K562 (cell line): ENCODE results near the gene LEMD3. TPM values are rescaled to one million over a fixed set of nuclear protein-coding genes. Genes with fewer than 3 reads are reported as not detected.
A peak's percentile ranks its signal among the peaks of the same experiment; 100 is the strongest.

Experiments
- ARID2 ChIP-seq: fragments of 450-650 bp; IDR thresholded peaks from 2 replicates; pipeline ENCODE4 v1.6.1; 2017; ENCODE audit warnings: antibody characterized with exemption, mild to moderate bottlenecking
- CEBPG ChIP-seq, 3 experiments: fragments of 200-800 bp in 1 of 3; sonication (Bioruptor generic) in 1 of 3; sonication (generic) in 1 of 3; formaldehyde crosslinking in 1 of 3; IDR thresholded peaks in 2 of 3; conservative IDR thresholded peaks in 1 of 3; 2 replicates each; pipeline versions ENCODE4 v1.6.1 to v1.8.0; 2016 to 2022; ENCODE audit warnings: missing compliant biosample characterization in 2 of 3, missing genetic modification characterization in 2 of 3, mild to moderate bottlenecking in 1 of 3, missing genetic modification reagents in 1 of 3
- EZH2 ChIP-seq: IDR thresholded peaks from 2 replicates; pipeline ENCODE4 v1.6.1; 2012; ENCODE audit warnings: low read depth, mild to moderate bottlenecking, inconsistent platforms, low read length, borderline replicate concordance
- FOS ChIP-seq: IDR thresholded peaks from 3 replicates; pipeline ENCODE4 v1.6.1; 2011; ENCODE audit not compliant: insufficient read length; ENCODE audit errors: extremely low read depth
- FOXA3 ChIP-seq, 2 experiments: fragments of 450-650 bp in 1 of 2; sonication (generic) in 1 of 2; formaldehyde crosslinking; IDR thresholded peaks in 1 of 2; conservative IDR thresholded peaks in 1 of 2; 2 replicates each; pipeline versions ENCODE4 v1.4.0 to v1.8.0; 2020 to 2022; ENCODE audit warnings: mild to moderate bottlenecking in 2 of 2, missing genetic modification reagents in 1 of 2
- GTF2A2 ChIP-seq: IDR thresholded peaks from 2 replicates; pipeline ENCODE4 v1.6.1; 2016; ENCODE audit warnings: mild to moderate bottlenecking, missing genetic modification characterization, missing compliant biosample characterization
- MTA1 ChIP-seq: fragments of 450-650 bp; IDR thresholded peaks from 2 replicates; pipeline ENCODE4 v1.6.1; 2017; ENCODE audit warnings: borderline replicate concordance
- MYBL2 ChIP-seq, 2 experiments: fragments of 450-650 bp in 1 of 2; sonication (generic) in 1 of 2; formaldehyde crosslinking in 1 of 2; IDR thresholded peaks; 2 replicates each; pipeline versions ENCODE4 v1.6.1 to v1.8.1; 2017 to 2022; ENCODE audit warnings: borderline replicate concordance in 1 of 2, inconsistent platforms in 1 of 2, low read depth in 1 of 2, mild to moderate bottlenecking in 1 of 2, missing genetic modification reagents in 1 of 2, moderate library complexity in 1 of 2
- NR4A1 ChIP-seq, 2 experiments: fragments of 250-450 bp in 1 of 2; fragments of 450-650 bp in 1 of 2; sonication (Bioruptor Pico) in 1 of 2; IDR thresholded peaks; 2 replicates each; pipeline versions ENCODE4 v1.4.0 to v1.6.1; 2016 to 2020; ENCODE audit warnings: mild to moderate bottlenecking in 2 of 2, missing compliant biosample characterization in 1 of 2, missing genetic modification characterization in 1 of 2, moderate library complexity in 1 of 2
- POLR2G ChIP-seq: fragments of 200-400 bp; formaldehyde crosslinking; IDR thresholded peaks from 2 replicates; pipeline ENCODE4 v1.6.1; 2017; ENCODE audit warnings: low read depth, mild to moderate bottlenecking, antibody characterized with exemption, low read length, moderate library complexity
- SLC30A9 ChIP-seq: fragments of 250-450 bp; sonication (Bioruptor Pico); IDR thresholded peaks from 2 replicates; pipeline ENCODE4 v1.8.0; 2022; ENCODE audit warnings: mild to moderate bottlenecking, moderate library complexity
- SNIP1 ChIP-seq: fragments of 450-650 bp; IDR thresholded peaks from 2 replicates; pipeline ENCODE4 v1.7.1; 2017; ENCODE audit warnings: low read depth, mild to moderate bottlenecking
- TFAM ChIP-seq: fragments of 250-450 bp; sonication (Bioruptor Pico); conservative IDR thresholded peaks from 2 replicates; pipeline ENCODE4 v1.5.0; 2021; ENCODE audit warnings: mild to moderate bottlenecking, moderate library complexity
- ZNF316 ChIP-seq: fragments of 450-650 bp; IDR thresholded peaks from 2 replicates; pipeline ENCODE4 v1.6.1; 2016
- ZNF431 ChIP-seq: sonication (generic); formaldehyde crosslinking; IDR thresholded peaks from 2 replicates; pipeline ENCODE4 v1.8.0; 2022; ENCODE audit warnings: mild to moderate bottlenecking, missing genetic modification reagents
- ZNF785 ChIP-seq: fragments of 250-450 bp; sonication (Bioruptor Pico); IDR thresholded peaks from 2 replicates; pipeline ENCODE4 v1.4.0; 2020; ENCODE audit warnings: mild to moderate bottlenecking
- polyA plus RNA-seq, 8 experiments: library from polyadenylated mRNA; depleted of rRNA in 4 of 8; stranded (reverse) in 5 of 8; unstranded in 3 of 8; fragments of >200 nt; fragmentation: Nextera tagmentation in 2 of 8; fragmentation: Illumina TruSeq in 1 of 8; extraction: Ambion mirVana in 2 of 8; extraction: Trizol in 1 of 8; gene quantifications; 2 replicates each; pipeline versions ENCODE4 v1.2.1 to v1.2.3, GENCODE V29; 2011 to 2014; ENCODE audit warnings: inconsistent platforms in 1 of 8, missing spikeins in 1 of 8
- total RNA-seq, 7 experiments: library from RNA; depleted of rRNA in 6 of 7; stranded (reverse); fragments of >200 nt in 6 of 7; fragmentation: Illumina TruSeq in 2 of 7; extraction: Trizol in 2 of 7; gene quantifications; 2 replicates each; pipeline versions ENCODE4 v1.2.1 to v1.2.3, GENCODE V29; 2011 to 2021; ENCODE audit warnings: low replicate concordance in 1 of 7
- TF ChIP-seq, protein P1 (sequence below): fragments of 450-650 bp; IDR thresholded peaks from 2 replicates; pipeline ENCODE4 v1.6.1; 2017; ENCODE audit warnings: antibody characterized with exemption, mild to moderate bottlenecking
- TF ChIP-seq, protein P2 (sequence below), 2 experiments: fragments of 200-800 bp in 1 of 2; sonication (Bioruptor generic) in 1 of 2; sonication (generic) in 1 of 2; formaldehyde crosslinking in 1 of 2; IDR thresholded peaks in 1 of 2; conservative IDR thresholded peaks in 1 of 2; 2 replicates each; pipeline versions ENCODE4 v1.5.0 to v1.6.1; 2016 to 2020; ENCODE audit warnings: missing compliant biosample characterization in 1 of 2, missing genetic modification characterization in 1 of 2, missing genetic modification reagents in 1 of 2
- TF ChIP-seq, protein P3 (sequence below): fragments of 450-650 bp; formaldehyde crosslinking; IDR thresholded peaks from 2 replicates; pipeline ENCODE4 v1.4.0; 2020; ENCODE audit warnings: mild to moderate bottlenecking, moderate library complexity

The LEMD3 gene
- total and polyA plus RNA-seq, 9 of the 15 experiments (the other 6 are each of a cell fraction or from before 2014, with no cell fraction given), result 6.8 to 37.4 (median 17.2) TPM

- TF ChIP-seq FOS (no peak), ZNF431 (CRISPR knock-in tag) (no peak), CEBPG (CRISPR knock-in tag; IDR thresholded peaks at IDR 0.05) (no peak), CEBPG (tag; conservative IDR thresholded peaks at IDR 0.05 in 1 of 2, IDR thresholded peaks at IDR 0.05 in 1 of 2) (peak; percentile 57 to 63), EZH2 (no peak), MYBL2 (IDR thresholded peaks at IDR 0.05; ENCODE audit: low read depth) (no peak), MYBL2 (CRISPR knock-in tag; IDR thresholded peaks at IDR 0.05; ENCODE audit: borderline replicate concordance) (no peak), ARID2 (no peak), SNIP1 (no peak), TFAM (CRISPR knock-in tag) (no peak), SLC30A9 (CRISPR knock-in tag) (no peak), GTF2A2 (tag) (no peak), ZNF316 (no peak), MTA1 (no peak; the same call in 1 of the 2 replicates), NR4A1 (CRISPR knock-in tag; IDR thresholded peaks at IDR 0.05) (no peak), NR4A1 (tag; IDR thresholded peaks at IDR 0.05) (no peak), ZNF785 (CRISPR knock-in tag) (no peak), FOXA3 (CRISPR knock-in tag; conservative IDR thresholded peaks at IDR 0.05 in 1 of 2, IDR thresholded peaks at IDR 0.05 in 1 of 2) (peak in 1 of 2 experiments; percentile 29; a peak in 1 of 4 replicates), POLR2G (no peak)
- TF ChIP-seq, protein P1, sequence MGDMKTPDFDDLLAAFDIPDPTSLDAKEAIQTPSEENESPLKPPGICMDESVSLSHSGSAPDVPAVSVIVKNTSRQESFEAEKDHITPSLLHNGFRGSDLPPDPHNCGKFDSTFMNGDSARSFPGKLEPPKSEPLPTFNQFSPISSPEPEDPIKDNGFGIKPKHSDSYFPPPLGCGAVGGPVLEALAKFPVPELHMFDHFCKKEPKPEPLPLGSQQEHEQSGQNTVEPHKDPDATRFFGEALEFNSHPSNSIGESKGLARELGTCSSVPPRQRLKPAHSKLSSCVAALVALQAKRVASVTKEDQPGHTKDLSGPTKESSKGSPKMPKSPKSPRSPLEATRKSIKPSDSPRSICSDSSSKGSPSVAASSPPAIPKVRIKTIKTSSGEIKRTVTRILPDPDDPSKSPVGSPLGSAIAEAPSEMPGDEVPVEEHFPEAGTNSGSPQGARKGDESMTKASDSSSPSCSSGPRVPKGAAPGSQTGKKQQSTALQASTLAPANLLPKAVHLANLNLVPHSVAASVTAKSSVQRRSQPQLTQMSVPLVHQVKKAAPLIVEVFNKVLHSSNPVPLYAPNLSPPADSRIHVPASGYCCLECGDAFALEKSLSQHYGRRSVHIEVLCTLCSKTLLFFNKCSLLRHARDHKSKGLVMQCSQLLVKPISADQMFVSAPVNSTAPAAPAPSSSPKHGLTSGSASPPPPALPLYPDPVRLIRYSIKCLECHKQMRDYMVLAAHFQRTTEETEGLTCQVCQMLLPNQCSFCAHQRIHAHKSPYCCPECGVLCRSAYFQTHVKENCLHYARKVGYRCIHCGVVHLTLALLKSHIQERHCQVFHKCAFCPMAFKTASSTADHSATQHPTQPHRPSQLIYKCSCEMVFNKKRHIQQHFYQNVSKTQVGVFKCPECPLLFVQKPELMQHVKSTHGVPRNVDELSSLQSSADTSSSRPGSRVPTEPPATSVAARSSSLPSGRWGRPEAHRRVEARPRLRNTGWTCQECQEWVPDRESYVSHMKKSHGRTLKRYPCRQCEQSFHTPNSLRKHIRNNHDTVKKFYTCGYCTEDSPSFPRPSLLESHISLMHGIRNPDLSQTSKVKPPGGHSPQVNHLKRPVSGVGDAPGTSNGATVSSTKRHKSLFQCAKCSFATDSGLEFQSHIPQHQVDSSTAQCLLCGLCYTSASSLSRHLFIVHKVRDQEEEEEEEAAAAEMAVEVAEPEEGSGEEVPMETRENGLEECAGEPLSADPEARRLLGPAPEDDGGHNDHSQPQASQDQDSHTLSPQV, result no peak
- TF ChIP-seq, protein P2, sequence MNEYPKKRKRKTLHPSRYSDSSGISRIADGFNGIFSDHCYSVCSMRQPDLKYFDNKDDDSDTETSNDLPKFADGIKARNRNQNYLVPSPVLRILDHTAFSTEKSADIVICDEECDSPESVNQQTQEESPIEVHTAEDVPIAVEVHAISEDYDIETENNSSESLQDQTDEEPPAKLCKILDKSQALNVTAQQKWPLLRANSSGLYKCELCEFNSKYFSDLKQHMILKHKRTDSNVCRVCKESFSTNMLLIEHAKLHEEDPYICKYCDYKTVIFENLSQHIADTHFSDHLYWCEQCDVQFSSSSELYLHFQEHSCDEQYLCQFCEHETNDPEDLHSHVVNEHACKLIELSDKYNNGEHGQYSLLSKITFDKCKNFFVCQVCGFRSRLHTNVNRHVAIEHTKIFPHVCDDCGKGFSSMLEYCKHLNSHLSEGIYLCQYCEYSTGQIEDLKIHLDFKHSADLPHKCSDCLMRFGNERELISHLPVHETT (CRISPR knock-in tag; conservative IDR thresholded peaks at IDR 0.05 in 1 of 2, IDR thresholded peaks at IDR 0.05 in 1 of 2), result no peak
- TF ChIP-seq, protein P3, sequence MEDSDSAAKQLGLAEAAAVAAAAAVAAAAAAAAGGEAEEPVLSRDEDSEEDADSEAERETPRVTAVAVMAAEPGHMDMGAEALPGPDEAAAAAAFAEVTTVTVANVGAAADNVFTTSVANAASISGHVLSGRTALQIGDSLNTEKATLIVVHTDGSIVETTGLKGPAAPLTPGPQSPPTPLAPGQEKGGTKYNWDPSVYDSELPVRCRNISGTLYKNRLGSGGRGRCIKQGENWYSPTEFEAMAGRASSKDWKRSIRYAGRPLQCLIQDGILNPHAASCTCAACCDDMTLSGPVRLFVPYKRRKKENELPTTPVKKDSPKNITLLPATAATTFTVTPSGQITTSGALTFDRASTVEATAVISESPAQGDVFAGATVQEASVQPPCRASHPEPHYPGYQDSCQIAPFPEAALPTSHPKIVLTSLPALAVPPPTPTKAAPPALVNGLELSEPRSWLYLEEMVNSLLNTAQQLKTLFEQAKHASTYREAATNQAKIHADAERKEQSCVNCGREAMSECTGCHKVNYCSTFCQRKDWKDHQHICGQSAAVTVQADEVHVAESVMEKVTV (CRISPR knock-in tag), result no peak
Measured at GRCh38 chr12:65182012-65182739, 12.8 kb downstream of the LEMD3 start (continued).
